ENCODE data around the gene ATG2B.

ATG2B gene

GRCh38 chr14:96274122-96274521 lies 89.0 kb downstream of the ATG2B start:
- peaks cover 4% of the 10 kb centered on the region for H3K4me1 Mint-ChIP-seq

GRCh38 chr14:96273629-96274028 lies 89.5 kb downstream of the ATG2B start:
- Mint-ChIP-seq H3K4me3 (no peak overlapping the region), H3K9me3 (peaks cover 4 to 20% of the 10 kb centered on the region in 2 donors), H3K4me1 (peaks cover 4% of the 10 kb centered on the region), H3K27ac (no peak overlapping the region), H3K27me3 (no peaks in the 10 kb centered on the region)
- DNase-seq (no peak), ATAC-seq (no peak)

More at GRCh38 chr14:96274122-96274521, 89.0 kb downstream of the ATG2B start:
- no peak overlapping the region for H3K4me3 Mint-ChIP-seq
- no peak for DNase-seq
- no peak overlapping the region for H3K27ac Mint-ChIP-seq
- peaks cover 4 to 25% of the 10 kb centered on the region in 2 donors for H3K9me3 Mint-ChIP-seq
- no peak for ATAC-seq
- H3K27me3 Mint-ChIP-seq, result no peaks in the 10 kb centered on the region

GRCh38 chr14:96272777-96273473 lies 90.2 kb downstream of the ATG2B start:
- Mint-ChIP-seq H3K4me3 (no peak overlapping the region), H3K27ac (no peak overlapping the region), H3K27me3 (no peaks in the 10 kb centered on the region), H3K9me3 (peaks cover 3 to 15% of the 10 kb centered on the region in 2 donors), H3K4me1 (peaks cover 4% of the 10 kb centered on the region)
- no peak for DNase-seq
- no peak for ATAC-seq

GRCh38 chr14:96271421-96271762 lies 91.7 kb downstream of the ATG2B start:
- peaks cover 4% of the 10 kb centered on the region for H3K4me1 Mint-ChIP-seq
- H3K27ac Mint-ChIP-seq, result no peak overlapping the region
- H3K27me3 Mint-ChIP-seq, result no peaks in the 10 kb centered on the region

GRCh38 chr14:96270565-96271420 lies 92.3 kb downstream of the ATG2B start:
- H3K9me3 Mint-ChIP-seq, result peaks cover 0 to 10% of the 10 kb centered on the region in 2 donors
- peaks cover 4% of the 10 kb centered on the region for H3K4me1 Mint-ChIP-seq
- H3K27me3 Mint-ChIP-seq, result no peaks in the 10 kb centered on the region
- DNase-seq, result no peak
- H3K4me3 Mint-ChIP-seq, result no peak overlapping the region
- H3K27ac Mint-ChIP-seq, result no peak overlapping the region
- no peak for ATAC-seq

More at GRCh38 chr14:96271421-96271762, 91.7 kb downstream of the ATG2B start:
- Mint-ChIP-seq H3K4me3 (no peak overlapping the region), H3K9me3 (peaks cover 0 to 10% of the 10 kb centered on the region in 2 donors)
- DNase-seq, result no peak
- ATAC-seq, result no peak

- Mint-ChIP-seq H3K27ac (peak overlapping the region in 1 of 2 donors; percentile 44), H3K4me1 (no peaks in the 10 kb centered on the region), H3K9me3 (peaks cover 0 to 10% of the 10 kb centered on the region in 2 donors), H3K27me3 (no peaks in the 10 kb centered on the region), H3K4me3 (no peak overlapping the region)
- ATAC-seq (no peak), DNase-seq (no peak)
Observed at GRCh38 chr14:96269359-96269710, 93.8 kb downstream of the ATG2B start.

GRCh38 chr14:96268431-96269358 lies 94.4 kb downstream of the ATG2B start:
- peaks cover 0 to 10% of the 10 kb centered on the region in 2 donors for H3K9me3 Mint-ChIP-seq
- H3K4me3 Mint-ChIP-seq, result no peak overlapping the region

GRCh38 chr14:96267916-96268315 lies 95.2 kb downstream of the ATG2B start:
- H3K4me3 Mint-ChIP-seq, result no peak overlapping the region
- H3K4me1 Mint-ChIP-seq, result no peaks in the 10 kb centered on the region
- ATAC-seq (no peak), DNase-seq (no peak)
- H3K27ac Mint-ChIP-seq, result no peak overlapping the region
- no peaks in the 10 kb centered on the region for H3K27me3 Mint-ChIP-seq
- peaks cover 0 to 10% of the 10 kb centered on the region in 2 donors for H3K9me3 Mint-ChIP-seq

More at GRCh38 chr14:96268431-96269358, 94.4 kb downstream of the ATG2B start:
- Mint-ChIP-seq H3K27me3 (no peaks in the 10 kb centered on the region), H3K27ac (no peak overlapping the region), H3K4me1 (no peaks in the 10 kb centered on the region)
- no peak for ATAC-seq
- DNase-seq, result no peak

GRCh38 chr14:96267336-96267735 lies 95.8 kb downstream of the ATG2B start:
- Mint-ChIP-seq H3K27ac (no peak overlapping the region), H3K4me1 (no peaks in the 10 kb centered on the region), H3K27me3 (no peaks in the 10 kb centered on the region), H3K4me3 (no peak overlapping the region), H3K9me3 (peaks cover 0 to 10% of the 10 kb centered on the region in 2 donors)
- ATAC-seq (no peak), DNase-seq (no peak)

GRCh38 chr14:96265383-96266095 lies 97.6 kb downstream of the ATG2B start:
- no peak for DNase-seq
- H3K9me3 Mint-ChIP-seq, result no peaks in the 10 kb centered on the region
- H3K27ac Mint-ChIP-seq, result no peak overlapping the region
- no peak overlapping the region for H3K4me3 Mint-ChIP-seq
- H3K4me1 Mint-ChIP-seq, result no peaks in the 10 kb centered on the region
- H3K27me3 Mint-ChIP-seq, result peaks cover 10% of the 10 kb centered on the region
- no peak for ATAC-seq

- ATAC-seq, result no peak
- H3K4me3 Mint-ChIP-seq, result no peak overlapping the region
- H3K9me3 Mint-ChIP-seq, result no peaks in the 10 kb centered on the region
- H3K27ac Mint-ChIP-seq, result peak overlapping the region in 1 of 2 donors; percentile 21
- peaks cover 14% of the 10 kb centered on the region for H3K27me3 Mint-ChIP-seq
- DNase-seq, result no peak
- H3K4me1 Mint-ChIP-seq, result no peaks in the 10 kb centered on the region
Observed at GRCh38 chr14:96264853-96265252, 98.3 kb downstream of the ATG2B start.

GRCh38 chr14:96264200-96264553 lies 99.0 kb downstream of the ATG2B start:
- H3K27ac Mint-ChIP-seq, result no peak overlapping the region
- no peak overlapping the region for H3K4me3 Mint-ChIP-seq
- ATAC-seq, result no peak
- peaks cover 14% of the 10 kb centered on the region for H3K27me3 Mint-ChIP-seq
- no peak for DNase-seq
- no peaks in the 10 kb centered on the region for H3K9me3 Mint-ChIP-seq
- no peaks in the 10 kb centered on the region for H3K4me1 Mint-ChIP-seq

- H3K4me1 Mint-ChIP-seq, result no peaks in the 10 kb centered on the region
- ATAC-seq (no peak), DNase-seq (no peak)
- no peak overlapping the region for H3K27ac Mint-ChIP-seq
- H3K9me3 Mint-ChIP-seq, result no peaks in the 10 kb centered on the region
- H3K27me3 Mint-ChIP-seq, result peaks cover 14% of the 10 kb centered on the region
- H3K4me3 Mint-ChIP-seq, result no peak overlapping the region
Observed at GRCh38 chr14:96263347-96264199, 99.6 kb downstream of the ATG2B start.

All from stimulated activated naive CD8-positive, alpha-beta T cell treated with anti-CD3 and anti-CD28 coated beads, Interleukin-15, amount 100 ng/mL, for 72 hours (primary cell).